ENCODE data around the gene HIRIP3.

Gene HIRIP3

DNA sequence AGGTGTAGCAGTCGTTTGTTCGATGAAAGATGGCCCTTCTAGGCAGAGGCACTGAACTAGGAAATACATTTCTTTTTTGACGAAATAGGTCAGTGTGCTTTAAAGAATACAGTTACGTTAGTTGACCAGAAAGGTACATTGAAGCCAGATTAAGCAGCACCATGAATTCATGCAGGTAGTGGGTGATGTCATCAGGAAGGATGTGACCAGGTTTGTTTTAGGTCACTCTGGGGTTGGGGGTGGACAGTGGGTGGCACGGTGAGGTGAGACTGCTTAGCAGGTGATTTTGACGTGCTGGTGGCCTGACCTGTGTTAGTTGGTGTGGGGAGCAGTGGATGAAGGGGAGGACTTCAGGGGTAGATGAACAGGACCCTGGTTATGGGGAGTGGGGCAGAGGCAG lies 4.2 kb upstream of the HIRIP3 start:
- Histone ChIP-seq H3K4me1 (ENCODE audit: control insufficient read depth, insufficient read depth, low read length, poor library complexity, severe bottlenecking) (peaks cover 14% of the 10 kb centered on the region), H3K36me3 (ENCODE audit: control insufficient read depth, insufficient read depth, low read length) (peaks cover 16% of the 10 kb centered on the region), H3K27ac (ENCODE audit: insufficient read depth, low read length, poor library complexity, severe bottlenecking) (no peak overlapping the region), H3K27me3 (replicated peaks; ENCODE audit: control insufficient read depth, insufficient read depth, low read length, poor library complexity, severe bottlenecking) (no peaks in the 10 kb centered on the region), H3K9me3 (ENCODE audit: control insufficient read depth, low read length) (no peaks in the 10 kb centered on the region), H3K4me3 (ENCODE audit: insufficient read depth, low read depth, low read length, poor library complexity, severe bottlenecking) (no peak overlapping the region)
- DNase-seq: no peak

DNA sequence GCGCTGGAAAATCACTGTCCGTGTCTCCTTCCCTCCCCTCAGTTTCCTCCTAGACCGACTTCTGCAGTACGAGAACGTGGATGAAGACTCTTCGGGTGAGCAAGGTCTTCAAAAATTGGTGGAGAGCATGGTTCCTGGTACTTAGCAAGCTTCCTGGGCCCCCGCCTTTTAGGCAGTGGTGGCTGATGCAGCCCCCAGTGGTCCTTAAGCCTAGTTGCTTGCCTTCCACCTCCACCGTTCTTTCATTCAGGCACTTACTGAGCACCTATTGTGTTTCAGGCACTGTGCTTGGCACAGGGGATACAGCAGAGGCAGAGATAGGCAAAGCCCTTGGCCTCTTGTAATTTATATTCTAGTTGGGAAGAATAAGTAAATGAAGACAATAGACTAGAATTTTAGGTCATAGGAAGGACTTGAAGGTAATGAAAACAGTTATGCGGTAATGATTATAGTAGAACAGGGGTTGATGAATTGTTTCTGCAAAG lies 1.4 kb upstream of the HIRIP3 start:
- peak overlapping the region; percentile 96 for H3K4me3 ChIP-seq (ENCODE audit: insufficient read depth, low read depth, low read length, poor library complexity, severe bottlenecking)
- DNase-seq: no peak
- no peaks in the 10 kb centered on the region for H3K27me3 ChIP-seq (replicated peaks; ENCODE audit: control insufficient read depth, insufficient read depth, low read length, poor library complexity, severe bottlenecking)
- peaks cover 32% of the 10 kb centered on the region for H3K36me3 ChIP-seq (ENCODE audit: control insufficient read depth, insufficient read depth, low read length)
- peak overlapping the region; percentile 99 for H3K27ac ChIP-seq (ENCODE audit: insufficient read depth, low read length, poor library complexity, severe bottlenecking)
- peaks cover 17% of the 10 kb centered on the region for H3K4me1 ChIP-seq (ENCODE audit: control insufficient read depth, insufficient read depth, low read length, poor library complexity, severe bottlenecking)
- no peaks in the 10 kb centered on the region for H3K9me3 ChIP-seq (ENCODE audit: control insufficient read depth, low read length)

DNA sequence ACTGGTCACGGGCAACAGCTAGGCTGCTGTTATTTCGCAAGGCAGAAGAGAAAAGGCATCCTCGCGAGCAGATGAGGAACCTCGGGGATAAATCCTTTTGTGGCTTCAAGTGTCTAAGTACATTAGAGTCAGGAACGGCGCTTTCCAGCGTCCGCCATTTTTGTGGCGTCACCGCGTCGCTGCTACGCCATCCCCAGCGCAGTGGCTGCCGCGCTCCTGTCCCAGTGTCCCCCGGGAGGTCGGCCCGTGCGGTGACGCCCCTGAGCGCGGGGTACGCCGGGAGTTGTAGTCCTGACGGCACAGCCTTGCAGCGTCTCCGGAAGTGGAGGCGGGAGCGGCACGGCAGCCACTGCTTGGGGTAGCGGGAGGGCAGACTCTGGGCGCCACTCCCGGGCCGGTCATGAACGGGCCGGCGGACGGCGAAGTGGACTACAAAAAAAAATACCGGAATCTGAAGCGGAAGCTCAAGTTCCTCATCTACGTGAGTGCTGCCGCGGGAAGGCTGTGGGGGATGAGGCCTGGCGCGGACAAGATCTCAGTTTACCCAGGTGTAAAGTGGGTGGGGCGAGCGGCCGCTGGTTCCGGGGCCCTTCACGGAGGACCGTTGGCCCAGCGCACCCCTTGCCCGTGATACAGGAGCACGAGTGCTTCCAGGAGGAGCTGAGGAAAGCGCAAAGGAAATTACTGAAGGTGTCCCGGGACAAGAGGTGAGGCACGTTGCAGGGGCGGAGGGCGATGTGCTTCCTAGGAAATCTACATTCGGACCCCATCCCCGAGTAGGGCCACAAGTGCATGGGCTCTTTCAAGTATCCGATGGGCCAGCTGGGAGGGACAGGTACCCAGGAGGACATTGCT lies 721 bp upstream of the HIRIP3 start, which contains the start of gene INO80E:
TSS of gene INO80E (plus strand) at position 331 of the 855 bp plus-strand sequence. CDS start at position 401, 70 bp downstream.
- peak within 1 kb of the TSS; percentile 99 for H3K27ac ChIP-seq (ENCODE audit: insufficient read depth, low read length, poor library complexity, severe bottlenecking)
- peaks cover 36% of the 10 kb centered on the region for H3K36me3 ChIP-seq (ENCODE audit: control insufficient read depth, insufficient read depth, low read length)
- no peaks in the 10 kb centered on the region for H3K9me3 ChIP-seq (ENCODE audit: control insufficient read depth, low read length)
- no peaks in the 10 kb centered on the region for H3K27me3 ChIP-seq (replicated peaks; ENCODE audit: control insufficient read depth, insufficient read depth, low read length, poor library complexity, severe bottlenecking)
- peak; percentile 95 to 99 (median 98) for DNase-seq
- peaks cover 17% of the 10 kb centered on the region for H3K4me1 ChIP-seq (ENCODE audit: control insufficient read depth, insufficient read depth, low read length, poor library complexity, severe bottlenecking)
- peak within 1 kb of the TSS; percentile 96 for H3K4me3 ChIP-seq (ENCODE audit: insufficient read depth, low read depth, low read length, poor library complexity, severe bottlenecking)

DNA sequence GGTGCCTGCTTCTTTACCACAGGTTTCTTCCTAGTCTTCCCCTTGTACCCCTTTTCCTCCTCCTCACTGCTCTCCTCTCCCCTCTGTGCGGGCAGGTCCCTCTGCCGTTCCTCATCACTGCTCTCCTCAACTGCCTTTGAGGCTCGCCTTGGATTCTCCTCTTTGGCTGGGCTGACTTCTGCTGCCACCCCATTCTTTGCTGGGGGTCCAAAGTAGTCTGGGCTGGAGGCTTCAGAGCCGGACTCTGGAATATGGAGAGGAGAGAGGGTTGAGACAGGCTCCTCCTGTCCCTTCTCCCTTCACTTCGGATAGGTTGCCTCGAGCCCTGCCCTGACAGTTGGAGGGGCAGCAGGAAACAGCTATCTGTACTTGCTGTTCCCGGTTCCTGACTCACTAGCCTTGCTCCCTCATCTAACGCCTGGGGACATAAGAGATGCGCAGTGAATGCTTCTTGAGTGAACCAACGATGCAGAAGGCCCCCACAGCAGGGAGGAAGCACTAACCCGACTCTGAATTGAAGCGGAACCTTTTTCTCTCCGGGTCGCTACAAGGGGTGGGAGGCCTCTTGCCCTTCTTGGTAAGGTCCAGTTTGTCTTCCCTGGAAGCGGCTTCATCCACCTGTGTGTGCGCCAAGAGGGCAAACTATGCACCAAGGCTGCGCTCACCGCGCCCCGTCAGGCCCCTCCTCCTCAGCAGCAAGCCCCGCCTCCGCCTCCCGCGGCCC lies 655 bp downstream of the HIRIP3 start:
- Histone ChIP-seq H3K9me3 (ENCODE audit: control insufficient read depth, low read length) (no peaks in the 10 kb centered on the region), H3K27me3 (replicated peaks; ENCODE audit: control insufficient read depth, insufficient read depth, low read length, poor library complexity, severe bottlenecking) (no peaks in the 10 kb centered on the region), H3K4me1 (ENCODE audit: control insufficient read depth, insufficient read depth, low read length, poor library complexity, severe bottlenecking) (peaks cover 17% of the 10 kb centered on the region), H3K4me3 (ENCODE audit: insufficient read depth, low read depth, low read length, poor library complexity, severe bottlenecking) (peak overlapping the region; percentile 96), H3K36me3 (ENCODE audit: control insufficient read depth, insufficient read depth, low read length) (peaks cover 38% of the 10 kb centered on the region), H3K27ac (ENCODE audit: insufficient read depth, low read length, poor library complexity, severe bottlenecking) (peak overlapping the region; percentile 99)
- peak in 1 of 3 donors; percentile 53 for DNase-seq

DNA sequence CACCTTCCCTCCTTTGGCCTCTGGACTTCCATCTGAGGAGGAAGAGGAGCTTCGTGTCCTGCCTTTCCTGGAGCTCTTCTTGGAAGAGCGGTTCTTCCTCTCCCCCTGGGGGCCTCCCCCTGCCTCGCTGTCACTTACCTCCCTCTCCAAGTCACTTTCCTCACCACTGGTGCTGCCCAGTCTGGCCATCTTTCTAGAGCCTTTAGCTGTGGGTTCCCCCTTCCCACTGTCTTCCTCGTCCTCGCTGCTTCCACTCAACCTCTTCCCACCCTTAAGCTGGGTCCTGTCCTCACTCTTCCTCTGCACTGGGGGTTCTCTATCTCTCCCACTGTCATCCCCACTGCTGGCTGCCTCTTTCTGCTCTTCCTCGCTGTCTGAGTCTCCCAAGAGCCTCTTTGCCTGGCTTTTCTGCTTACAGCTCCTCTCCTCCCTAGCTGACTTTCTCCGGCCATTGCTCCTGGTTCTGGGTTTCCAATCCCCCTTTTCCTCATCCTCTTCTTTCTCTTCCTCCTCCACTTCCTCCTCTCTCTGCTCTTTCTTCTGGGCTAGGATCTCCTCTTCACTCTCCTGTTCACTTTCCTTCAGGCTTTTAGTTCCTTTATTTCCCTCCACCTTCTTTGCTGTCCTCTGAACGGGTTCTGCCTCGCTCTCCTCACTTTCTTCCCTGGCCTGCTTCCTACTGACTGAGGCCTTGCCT lies 1.4 kb downstream of the HIRIP3 start:
- no peak for DNase-seq
- Histone ChIP-seq H3K27me3 (replicated peaks; ENCODE audit: control insufficient read depth, insufficient read depth, low read length, poor library complexity, severe bottlenecking) (no peaks in the 10 kb centered on the region), H3K27ac (ENCODE audit: insufficient read depth, low read length, poor library complexity, severe bottlenecking) (peak overlapping the region; percentile 99), H3K4me3 (ENCODE audit: insufficient read depth, low read depth, low read length, poor library complexity, severe bottlenecking) (peak overlapping the region; percentile 96), H3K4me1 (ENCODE audit: control insufficient read depth, insufficient read depth, low read length, poor library complexity, severe bottlenecking) (peaks cover 17% of the 10 kb centered on the region), H3K36me3 (ENCODE audit: control insufficient read depth, insufficient read depth, low read length) (peaks cover 42% of the 10 kb centered on the region), H3K9me3 (ENCODE audit: control insufficient read depth, low read length) (no peaks in the 10 kb centered on the region)

DNA sequence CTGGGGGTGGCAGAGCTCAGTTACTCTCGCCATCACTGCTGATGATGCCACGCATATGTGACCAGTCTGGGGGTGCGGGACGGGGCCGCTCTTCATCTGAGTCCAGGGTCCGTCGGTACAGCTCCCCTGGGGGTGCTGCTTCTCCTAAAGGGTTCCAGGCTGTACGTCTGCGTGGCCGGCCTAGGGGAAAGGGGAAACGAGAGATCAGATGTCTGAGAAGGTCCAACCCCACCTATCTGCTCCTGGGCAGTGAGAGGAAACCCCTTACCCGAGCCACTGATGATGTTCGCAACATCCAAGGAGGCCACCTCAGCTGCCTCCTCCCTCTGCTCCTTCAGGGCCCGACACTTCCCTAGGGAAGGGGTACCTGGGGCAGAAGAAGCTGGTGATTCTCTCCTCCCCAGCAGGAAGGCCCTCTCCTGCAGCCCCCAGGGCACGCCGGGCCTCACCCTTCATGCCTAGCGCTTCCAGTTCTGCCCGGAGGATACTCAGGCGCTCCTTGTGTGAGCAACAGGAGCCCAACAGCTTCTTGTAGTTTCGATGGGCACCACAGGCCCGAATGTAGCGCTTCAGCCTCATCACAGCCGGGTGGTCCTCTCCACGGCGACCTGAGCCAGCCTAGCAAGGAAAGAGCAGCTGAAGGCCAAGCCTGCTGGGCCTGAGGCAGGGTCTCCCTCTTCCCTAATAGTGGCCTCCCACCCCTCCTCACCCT lies 2.1 kb downstream of the HIRIP3 start:
- Histone ChIP-seq H3K4me3 (ENCODE audit: insufficient read depth, low read depth, low read length, poor library complexity, severe bottlenecking) (no peak overlapping the region), H3K36me3 (ENCODE audit: control insufficient read depth, insufficient read depth, low read length) (peaks cover 47% of the 10 kb centered on the region), H3K27ac (ENCODE audit: insufficient read depth, low read length, poor library complexity, severe bottlenecking) (no peak overlapping the region), H3K27me3 (replicated peaks; ENCODE audit: control insufficient read depth, insufficient read depth, low read length, poor library complexity, severe bottlenecking) (no peaks in the 10 kb centered on the region), H3K9me3 (ENCODE audit: control insufficient read depth, low read length) (no peaks in the 10 kb centered on the region), H3K4me1 (ENCODE audit: control insufficient read depth, insufficient read depth, low read length, poor library complexity, severe bottlenecking) (peaks cover 17% of the 10 kb centered on the region)
- no peak for DNase-seq

DNA sequence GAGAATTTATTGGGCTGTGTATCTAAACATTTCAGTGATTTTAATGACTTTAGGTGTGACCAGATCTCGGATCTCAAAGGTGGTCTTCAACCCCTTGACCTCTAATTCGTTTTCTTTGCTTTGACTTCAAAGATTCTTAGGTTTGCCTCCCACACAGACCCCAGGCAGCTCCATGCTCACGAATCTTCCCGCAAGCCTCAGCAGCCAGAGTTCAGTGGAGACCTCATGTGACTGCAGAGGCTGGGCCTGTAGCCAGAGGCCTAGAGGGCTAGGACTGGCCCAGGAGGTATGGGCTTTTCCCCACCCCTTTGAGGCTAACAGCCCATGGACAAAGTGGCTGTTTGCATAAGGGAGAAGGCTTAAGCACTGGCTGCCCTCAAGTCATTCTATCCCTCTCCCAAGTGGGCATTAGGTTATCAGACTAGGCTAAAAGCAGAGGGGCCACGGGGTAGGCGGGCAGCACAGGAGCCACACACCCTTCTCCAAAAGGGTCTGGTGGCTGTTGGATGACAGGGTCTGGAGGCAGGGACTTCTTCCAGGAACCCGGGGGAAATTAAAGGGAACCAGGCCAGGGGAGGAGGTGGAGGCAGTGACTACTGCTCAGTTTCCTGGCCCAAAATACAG lies 3.0 kb downstream of the HIRIP3 start:
- H3K27ac ChIP-seq (ENCODE audit: insufficient read depth, low read length, poor library complexity, severe bottlenecking): no peak overlapping the region
- DNase-seq: no peak
- peaks cover 55% of the 10 kb centered on the region for H3K36me3 ChIP-seq (ENCODE audit: control insufficient read depth, insufficient read depth, low read length)

DNA sequence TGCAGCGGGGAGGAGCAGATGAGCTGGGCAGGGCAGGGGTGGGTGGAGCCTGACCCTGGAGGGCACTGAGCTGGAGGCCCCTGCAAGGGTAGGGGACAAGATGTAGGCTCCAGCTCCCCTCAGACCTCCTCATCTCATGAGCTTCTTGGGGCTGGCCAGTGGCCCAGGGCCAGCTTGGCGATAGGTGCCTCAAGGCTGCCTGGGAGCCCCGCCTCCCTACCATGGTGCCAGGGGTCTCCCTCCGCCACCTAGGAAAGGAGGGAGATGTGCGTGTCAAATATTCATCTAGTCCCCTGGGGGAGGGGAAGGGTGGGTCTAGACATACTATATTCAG lies 3.9 kb downstream of the HIRIP3 start:
- Histone ChIP-seq H3K27me3 (replicated peaks; ENCODE audit: control insufficient read depth, insufficient read depth, low read length, poor library complexity, severe bottlenecking) (no peaks in the 10 kb centered on the region), H3K27ac (ENCODE audit: insufficient read depth, low read length, poor library complexity, severe bottlenecking) (no peak overlapping the region), H3K4me3 (ENCODE audit: insufficient read depth, low read depth, low read length, poor library complexity, severe bottlenecking) (no peak overlapping the region), H3K36me3 (ENCODE audit: control insufficient read depth, insufficient read depth, low read length) (peaks cover 64% of the 10 kb centered on the region), H3K4me1 (ENCODE audit: control insufficient read depth, insufficient read depth, low read length, poor library complexity, severe bottlenecking) (peaks cover 11% of the 10 kb centered on the region), H3K9me3 (ENCODE audit: control insufficient read depth, low read length) (no peaks in the 10 kb centered on the region)
- no peak for DNase-seq

More for the DNA sequence above, 3.0 kb downstream of the HIRIP3 start:
- H3K4me1 ChIP-seq (ENCODE audit: control insufficient read depth, insufficient read depth, low read length, poor library complexity, severe bottlenecking): peaks cover 17% of the 10 kb centered on the region
- no peak overlapping the region for H3K4me3 ChIP-seq (ENCODE audit: insufficient read depth, low read depth, low read length, poor library complexity, severe bottlenecking)
- H3K9me3 ChIP-seq (ENCODE audit: control insufficient read depth, low read length): no peaks in the 10 kb centered on the region
- H3K27me3 ChIP-seq (replicated peaks; ENCODE audit: control insufficient read depth, insufficient read depth, low read length, poor library complexity, severe bottlenecking): no peaks in the 10 kb centered on the region

DNA sequence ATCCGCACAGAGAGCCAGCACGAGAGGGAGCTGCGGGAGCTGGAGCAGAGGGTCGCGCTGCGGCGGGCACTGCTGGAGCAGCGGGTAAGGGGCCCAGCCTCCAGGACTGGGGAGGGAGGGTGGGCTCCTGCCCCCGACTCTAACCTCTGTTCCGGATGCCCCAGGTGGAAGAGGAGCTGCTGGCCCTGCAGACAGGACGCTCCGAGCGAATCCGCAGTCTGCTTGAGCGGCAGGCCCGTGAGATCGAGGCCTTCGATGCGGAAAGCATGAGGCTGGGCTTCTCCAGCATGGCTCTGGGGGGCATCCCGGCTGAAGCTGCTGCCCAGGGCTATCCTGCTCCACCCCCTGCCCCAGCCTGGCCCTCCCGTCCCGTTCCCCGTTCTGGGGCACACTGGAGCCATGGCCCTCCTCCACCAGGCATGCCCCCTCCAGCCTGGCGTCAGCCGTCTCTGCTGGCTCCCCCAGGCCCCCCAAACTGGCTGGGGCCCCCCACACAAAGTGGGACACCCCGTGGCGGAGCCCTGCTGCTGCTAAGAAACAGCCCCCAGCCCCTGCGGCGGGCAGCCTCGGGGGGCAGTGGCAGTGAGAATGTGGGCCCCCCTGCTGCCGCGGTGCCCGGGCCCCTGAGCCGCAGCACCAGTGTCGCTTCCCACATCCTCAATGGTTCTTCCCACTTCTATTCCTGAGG lies 4.4 kb downstream of the HIRIP3 start:
- Histone ChIP-seq H3K4me3 (ENCODE audit: insufficient read depth, low read depth, low read length, poor library complexity, severe bottlenecking) (no peak overlapping the region), H3K9me3 (ENCODE audit: control insufficient read depth, low read length) (no peaks in the 10 kb centered on the region), H3K27ac (ENCODE audit: insufficient read depth, low read length, poor library complexity, severe bottlenecking) (no peak overlapping the region), H3K4me1 (ENCODE audit: control insufficient read depth, insufficient read depth, low read length, poor library complexity, severe bottlenecking) (peaks cover 9% of the 10 kb centered on the region), H3K27me3 (replicated peaks; ENCODE audit: control insufficient read depth, insufficient read depth, low read length, poor library complexity, severe bottlenecking) (no peaks in the 10 kb centered on the region), H3K36me3 (ENCODE audit: control insufficient read depth, insufficient read depth, low read length) (peaks cover 69% of the 10 kb centered on the region)
- no peak for DNase-seq

Data from effector memory CD4-positive, alpha-beta T cell (primary cell).